Left forelimb (tissue), 1 donor: ENCODE measurements around the gene PCCA.

Source experiments
- DNase-seq: peaks from one replicate; pipeline ENCODE4 v3.0.0-alpha.2; 2018; ENCODE audit warnings: low spot score

Gene PCCA

DNA sequence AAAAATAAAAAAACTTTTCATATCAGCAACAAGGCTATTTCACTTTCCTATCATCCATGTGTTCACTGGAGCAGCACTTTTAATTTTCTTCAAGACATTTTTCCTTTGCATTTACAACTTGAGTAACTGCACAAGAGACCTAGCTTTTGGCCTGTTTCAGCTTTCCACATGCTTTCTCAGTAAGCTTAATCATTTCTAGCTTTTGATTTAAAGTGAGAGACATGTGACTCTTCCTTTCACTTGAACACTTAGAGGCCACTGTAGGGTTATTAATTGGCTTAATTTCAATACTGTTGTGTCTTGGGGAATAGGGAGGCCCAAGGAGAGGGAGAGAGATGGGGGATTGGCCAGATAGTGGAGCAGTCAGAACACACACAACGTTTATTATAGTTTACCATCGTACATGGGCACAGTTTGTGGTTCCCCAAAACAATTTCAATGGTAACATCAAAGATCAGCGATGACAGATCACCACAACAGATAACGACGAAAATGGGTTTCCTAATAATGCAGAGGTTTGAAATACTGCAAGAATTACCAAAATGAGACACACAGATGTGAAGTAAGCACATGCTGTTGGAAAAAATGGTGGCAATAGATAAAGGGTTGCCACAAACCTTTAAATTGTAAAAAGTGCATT, 382.1 kb downstream of the PCCA start:
- no peak for DNase-seq

DNA sequence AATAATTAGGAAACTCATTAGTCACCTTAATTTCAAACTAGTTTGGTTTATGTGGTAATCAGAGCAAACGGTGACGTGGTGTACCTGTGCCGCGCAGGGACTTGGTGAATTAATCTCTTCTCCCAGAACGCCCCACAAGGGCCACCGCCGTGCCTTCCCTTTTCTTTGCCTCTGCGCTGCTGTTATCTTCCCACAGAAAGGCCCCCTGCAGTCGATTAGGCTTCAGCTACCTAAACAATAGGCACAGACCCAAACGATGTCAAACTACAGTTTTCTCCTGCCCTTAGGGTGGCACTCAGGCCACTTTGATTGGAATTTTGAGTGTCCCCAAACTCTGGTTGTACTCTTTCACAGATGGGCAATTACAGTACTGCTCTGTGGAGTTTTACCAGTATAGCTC, 384.2 kb downstream of the PCCA start:
- DNase-seq, result no peak

- DNase-seq, result no peak
Observed at GRCh38 chr13:100473501-100474044, 384.7 kb downstream of the PCCA start.

DNA sequence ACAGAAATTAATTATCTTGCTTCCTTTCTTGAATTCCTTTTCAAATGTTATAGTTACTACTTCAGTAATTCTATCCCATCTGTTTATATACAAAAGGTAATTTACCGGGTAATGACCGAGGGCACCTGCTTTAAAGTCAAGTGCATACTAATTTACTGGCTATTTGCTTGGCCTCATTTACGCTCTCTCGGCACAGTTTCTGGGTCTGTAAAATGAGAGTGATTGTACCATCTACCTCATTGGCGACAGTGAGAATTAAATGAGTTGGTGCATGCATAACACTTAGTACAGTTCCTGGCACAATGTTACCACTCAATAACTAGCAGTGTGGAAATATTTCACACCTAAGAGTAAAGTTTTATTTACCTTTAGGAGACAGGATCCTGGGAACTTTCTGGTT, 388.1 kb downstream of the PCCA start:
- no peak for DNase-seq

- no peak for DNase-seq
Observed at GRCh38 chr13:100478107-100478809, 389.4 kb downstream of the PCCA start.

GRCh38 chr13:100480676-100481075, 391.8 kb downstream of the PCCA start:
- DNase-seq, result no peak

DNA sequence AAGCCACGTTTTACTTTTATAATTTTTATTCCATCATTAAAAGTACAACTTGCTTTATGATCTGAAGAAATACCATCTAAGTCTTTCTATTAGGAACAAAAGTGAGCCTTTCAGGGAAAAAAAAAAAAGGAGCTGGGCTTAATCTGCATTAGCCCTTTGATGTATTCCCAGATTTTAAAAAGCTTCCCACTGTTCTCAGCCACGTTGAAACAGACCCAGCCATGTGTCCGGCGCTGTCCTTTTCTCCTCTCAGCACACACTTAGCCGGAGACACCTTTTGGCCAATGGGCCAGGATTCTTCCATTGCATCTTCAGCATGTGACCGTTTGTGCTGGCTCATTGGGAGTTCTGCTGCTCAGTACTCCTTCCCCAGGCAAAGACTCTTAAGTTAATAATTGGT, 394.2 kb downstream of the PCCA start:
- DNase-seq, result no peak

GRCh38 chr13:100483841-100484381, 395.0 kb downstream of the PCCA start:
- DNase-seq, result no peak

DNA sequence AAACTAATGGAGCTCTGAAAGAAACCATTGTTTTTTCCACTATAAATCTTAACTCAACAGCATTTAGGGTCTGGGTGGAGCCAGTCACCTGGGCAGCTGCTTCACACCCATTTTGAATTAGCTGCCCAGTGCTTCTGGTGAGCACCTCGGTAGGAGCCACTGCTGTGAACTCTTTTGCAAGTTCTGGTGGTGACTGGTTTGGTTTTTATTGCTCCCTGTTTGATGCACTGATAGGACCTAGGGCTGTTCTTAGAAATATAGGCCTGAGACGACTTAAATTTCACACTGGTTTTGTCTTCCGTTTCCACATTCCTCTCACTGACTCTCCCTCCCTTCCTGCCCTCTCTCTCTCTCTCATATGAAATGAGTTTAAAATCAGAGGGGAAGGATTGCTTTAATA, 395.8 kb downstream of the PCCA start:
- DNase-seq, result no peak

GRCh38 chr13:100485265-100485664, 396.4 kb downstream of the PCCA start:
- DNase-seq, result no peak

DNA sequence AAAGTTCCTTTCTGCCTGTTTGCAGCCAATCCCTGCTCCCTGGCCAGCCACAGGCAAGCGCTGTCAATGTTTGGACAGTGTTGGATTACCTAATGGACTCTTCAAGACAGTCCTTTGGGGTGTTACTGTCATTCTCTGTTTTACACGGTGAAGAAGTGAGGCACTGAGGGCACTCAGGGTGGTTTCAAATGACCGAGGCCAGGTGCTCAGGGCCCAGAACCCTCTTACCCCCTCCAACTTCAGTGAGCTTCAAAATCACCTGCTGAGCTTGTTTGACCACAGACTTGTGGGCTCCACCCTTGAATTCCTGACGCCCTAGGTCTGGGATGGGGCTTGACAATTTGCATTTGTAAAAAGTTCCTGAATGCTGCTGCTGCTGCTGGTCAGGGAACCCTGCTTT, 401.8 kb downstream of the PCCA start:
- no peak for DNase-seq

- DNase-seq, result no peak
Observed at GRCh38 chr13:100491164-100491842, 402.4 kb downstream of the PCCA start.

GRCh38 chr13:100493418-100493817, 404.5 kb downstream of the PCCA start:
- no peak for DNase-seq

DNA sequence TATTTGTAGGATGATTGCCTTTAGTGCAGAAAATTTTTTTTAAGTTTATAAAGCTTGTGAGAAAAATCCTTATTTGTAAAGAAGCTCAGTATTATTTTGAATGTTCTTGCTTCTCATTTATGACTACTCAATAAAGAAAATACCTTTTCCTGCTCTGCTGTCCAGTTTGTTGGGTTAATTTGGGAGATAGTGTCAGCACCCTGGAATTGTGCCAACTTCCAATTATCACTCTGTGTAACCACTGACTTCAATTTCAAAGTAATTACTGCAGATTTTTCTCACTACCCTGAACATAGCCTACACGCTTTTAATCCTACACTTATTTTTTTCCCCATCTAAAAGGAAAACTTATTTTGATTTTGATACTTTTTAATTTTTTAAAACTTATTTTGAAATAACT, 406.6 kb downstream of the PCCA start:
- DNase-seq, result no peak

GRCh38 chr13:100497389-100497788, 408.5 kb downstream of the PCCA start:
- DNase-seq, result no peak

GRCh38 chr13:100502446-100502845, 413.6 kb downstream of the PCCA start:
- DNase-seq, result no peak

GRCh38 chr13:100503622-100504021, 414.7 kb downstream of the PCCA start:
- DNase-seq, result no peak

DNA sequence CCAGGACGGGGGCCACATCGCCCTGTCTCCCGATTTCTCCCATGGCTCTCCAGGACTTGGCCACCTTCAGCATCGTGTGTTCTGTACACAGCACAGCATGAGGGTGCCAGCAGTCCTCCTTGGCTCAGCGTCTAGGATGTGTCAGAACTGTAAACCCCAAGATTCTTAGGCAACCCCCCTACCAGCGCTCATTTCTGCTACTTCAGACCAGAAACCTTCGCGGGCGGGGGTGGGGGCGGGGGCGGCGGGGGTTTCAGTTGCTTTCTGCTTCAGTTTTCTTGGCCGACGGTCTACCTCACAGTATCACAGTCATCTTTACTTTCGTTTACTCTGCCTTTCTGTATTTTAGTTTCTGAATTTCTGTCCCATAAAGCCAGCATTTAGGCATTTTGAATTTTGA, 417.3 kb downstream of the PCCA start:
- no peak for DNase-seq

DNA sequence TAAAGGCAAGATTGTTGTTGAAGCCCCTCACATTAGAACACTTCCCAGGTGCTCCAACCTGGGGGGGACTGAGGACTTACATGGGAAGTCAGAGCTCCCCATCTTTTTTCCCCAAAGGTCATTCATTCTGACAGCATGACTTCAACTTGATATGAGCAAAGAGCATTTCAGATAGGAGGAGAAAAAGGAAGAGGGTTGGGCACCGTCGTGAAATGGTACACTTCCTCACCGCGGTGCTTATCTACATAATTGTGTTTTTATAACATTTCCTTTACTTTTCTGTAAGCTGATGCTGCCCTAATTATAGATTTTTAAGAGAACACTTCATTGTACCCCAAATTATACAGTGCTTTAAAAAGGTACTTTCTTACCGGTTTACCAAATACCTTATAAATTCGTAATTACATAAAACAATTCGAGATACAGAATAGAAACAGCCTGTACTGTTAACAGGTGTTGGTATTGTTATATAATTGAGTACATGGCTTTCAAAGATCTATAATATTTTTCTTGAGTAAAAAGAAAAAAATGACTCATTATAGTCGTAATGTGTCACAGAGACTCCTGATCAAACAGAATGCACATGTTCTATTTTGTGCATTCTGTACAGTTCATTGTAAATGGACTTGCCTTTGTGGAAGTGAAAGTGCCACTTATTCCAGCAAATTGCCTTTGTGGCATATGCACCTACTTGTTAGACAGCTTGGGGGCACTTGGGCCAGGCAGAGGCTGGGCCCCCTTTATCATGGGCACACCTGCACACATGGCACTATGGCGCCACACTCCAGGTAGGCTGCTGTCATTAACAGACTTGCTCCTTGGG, 417.9 kb downstream of the PCCA start:
- DNase-seq, result no peak

DNA sequence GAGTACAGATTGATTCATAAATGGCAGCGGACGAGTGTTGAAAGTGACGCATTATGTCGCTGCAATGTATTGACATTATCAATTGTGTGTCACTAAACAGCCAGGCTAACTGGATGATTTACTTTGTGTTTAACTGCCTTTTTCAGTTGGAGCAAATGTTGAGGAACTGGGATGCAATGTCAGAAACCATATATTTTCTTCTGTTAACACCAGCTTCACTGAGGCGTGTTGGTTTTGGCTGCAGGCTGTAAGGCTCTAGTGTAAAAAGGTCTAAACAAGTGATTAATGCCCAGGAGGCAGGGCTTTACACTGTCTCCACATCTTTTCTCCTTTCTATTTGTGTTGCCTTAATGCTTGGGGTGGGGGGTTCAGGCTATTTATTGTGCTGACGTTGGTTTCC, 419.6 kb downstream of the PCCA start:
- no peak for DNase-seq

DNA sequence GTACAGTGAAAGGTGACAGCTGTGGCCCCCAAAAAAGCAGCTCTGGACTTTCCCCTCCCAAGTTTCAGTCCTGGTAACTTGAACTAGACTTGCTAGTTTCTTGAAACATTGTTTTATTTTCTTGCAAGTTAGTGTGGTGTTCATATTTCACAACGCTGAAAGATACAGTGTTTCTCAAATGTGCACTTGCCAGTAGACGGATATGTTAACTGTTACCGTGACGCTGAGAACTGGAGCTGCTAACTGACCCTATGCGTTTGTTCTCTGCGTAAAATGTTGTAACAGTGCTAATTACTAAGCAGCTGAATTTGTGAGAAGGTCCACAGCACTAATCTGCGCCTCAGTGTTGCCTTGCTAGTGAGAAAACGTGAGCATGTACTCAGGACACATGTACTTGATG, 420.1 kb downstream of the PCCA start:
- no peak for DNase-seq
